Measurements from ENCODE around the gene SLC2A2. TPM values are rescaled to one million over a fixed set of nuclear protein-coding genes. Genes with fewer than 3 reads are reported as not detected.
A peak's percentile ranks its signal among the peaks of the same experiment; 100 is the strongest.
"Not testable (repeated sequence)": the region's sequence is repeated elsewhere in the genome, so short reads cannot be mapped to it uniquely, and the experiment has no call there.

SLC2A2 gene
- total and polyA plus RNA-seq, 4 donors, result 160 to 506 (median 321) TPM

- H3K36me3 ChIP-seq (ENCODE audit: control insufficient read depth in 4 of 4, insufficient read depth in 3 of 4, low read depth in 1 of 4, low read length in 3 of 4), result no peaks in the 10 kb centered on the region
- no peak overlapping the region for H3K27ac ChIP-seq (ENCODE audit: low read depth in 1 of 2, low read length in 2 of 2)
- H3K4me3 ChIP-seq (ENCODE audit: low read depth in 1 of 3, low read length in 3 of 3), result no peak overlapping the region
- DNase-seq (ENCODE audit: low spot score), result no peak
- no peak overlapping the region for H3K9ac ChIP-seq (ENCODE audit: low read depth in 1 of 2, low read length in 2 of 2)
- 85% methylated on average over 9 of the region's 9 CpGs for WGBS
- peaks cover 0 to 13% (median 3%) of the 10 kb centered on the region in 4 donors for H3K4me1 ChIP-seq (ENCODE audit: control insufficient read depth in 4 of 4, insufficient read depth in 4 of 4, low read length in 3 of 4)
- no peaks in the 10 kb centered on the region for H3K27me3 ChIP-seq (ENCODE audit: control insufficient read depth in 4 of 4, insufficient read depth in 4 of 4, low read length in 3 of 4)
- TF ChIP-seq GABPA (IDR thresholded peaks at IDR 0.05 in 1 of 2, conservative IDR thresholded peaks at IDR 0.05 in 1 of 2), result no peak
- TF ChIP-seq CTCF (IDR thresholded peaks at IDR 0.05; ENCODE audit: low read depth, low read length, missing input control), result no peak
- TF ChIP-seq NR2F2 (IDR thresholded peaks at IDR 0.05), result no peak
- TF ChIP-seq JUND (IDR thresholded peaks at IDR 0.05), result no peak
- TF ChIP-seq FOXA2 (IDR thresholded peaks at IDR 0.05), result no peak
- TF ChIP-seq TAF1 (conservative IDR thresholded peaks at IDR 0.05), result no peak
- no peaks in the 10 kb centered on the region for H3K9me3 ChIP-seq (ENCODE audit: control insufficient read depth in 4 of 4, low read length in 3 of 4)
Observed at GRCh38 chr3:170974872-170975271, 51.6 kb downstream of the SLC2A2 start.

GRCh38 chr3:170972917-170973316 lies 53.6 kb downstream of the SLC2A2 start:
- H3K4me1 ChIP-seq (ENCODE audit: control insufficient read depth in 4 of 4, insufficient read depth in 4 of 4, low read length in 3 of 4), result peaks cover 0 to 13% (median 4%) of the 10 kb centered on the region in 4 donors
- not testable (repeated sequence) for H3K27ac ChIP-seq (ENCODE audit: low read depth in 1 of 2, low read length in 2 of 2); H3K9me3 ChIP-seq (ENCODE audit: control insufficient read depth in 4 of 4, low read length in 3 of 4); H3K36me3 ChIP-seq (ENCODE audit: control insufficient read depth in 4 of 4, insufficient read depth in 3 of 4, low read depth in 1 of 4, low read length in 3 of 4); H3K4me3 ChIP-seq (ENCODE audit: low read depth in 1 of 3, low read length in 3 of 3); DNase-seq (ENCODE audit: low spot score); H3K27me3 ChIP-seq (ENCODE audit: control insufficient read depth in 4 of 4, insufficient read depth in 4 of 4, low read length in 3 of 4); H3K9ac ChIP-seq (ENCODE audit: low read depth in 1 of 2, low read length in 2 of 2)
- peak in 1 of 2 donors; percentile 46 for TF ChIP-seq RXRA (IDR thresholded peaks at IDR 0.05)
- TF ChIP-seq JUND (IDR thresholded peaks at IDR 0.05), result peak in 1 of 2 donors; percentile 29
- TF ChIP-seq HNF4A (conservative IDR thresholded peaks at IDR 0.05), result peak; percentile 63 to 71
- peak; percentile 32 for TF ChIP-seq FOXA2 (IDR thresholded peaks at IDR 0.05)
- peak in 1 of 2 donors; percentile 8 for TF ChIP-seq RAD21 (IDR thresholded peaks at IDR 0.05)

- no peaks in the 10 kb centered on the region for H3K9me3 ChIP-seq (ENCODE audit: control insufficient read depth in 4 of 4, low read length in 3 of 4)
- no peak overlapping the region for H3K4me3 ChIP-seq (ENCODE audit: low read depth in 1 of 3, low read length in 3 of 3)
- TF ChIP-seq ATF3 (IDR thresholded peaks at IDR 0.05), result no peak
- no peak for TF ChIP-seq MAX (IDR thresholded peaks at IDR 0.05)
- no peak for TF ChIP-seq GABPA (IDR thresholded peaks at IDR 0.05 in 1 of 2, conservative IDR thresholded peaks at IDR 0.05 in 1 of 2)
- peak; percentile 13 for TF ChIP-seq REST (IDR thresholded peaks at IDR 0.05)
- no peak for TF ChIP-seq FOXA1 (IDR thresholded peaks at IDR 0.05)
- no peak for TF ChIP-seq CTCF (IDR thresholded peaks at IDR 0.05; ENCODE audit: low read depth, low read length, missing input control)
- no peak for TF ChIP-seq ZBTB33 (IDR thresholded peaks at IDR 0.05)
- TF ChIP-seq SP1 (IDR thresholded peaks at IDR 0.05), result no peak
- TF ChIP-seq FOXA2 (IDR thresholded peaks at IDR 0.05), result peak; percentile 49
- TF ChIP-seq TAF1 (conservative IDR thresholded peaks at IDR 0.05), result no peak
- peak in 1 of 2 donors; percentile 18 for TF ChIP-seq RXRA (IDR thresholded peaks at IDR 0.05)
- no peak for TF ChIP-seq EGR1 (IDR thresholded peaks at IDR 0.05; ENCODE audit: low read depth in 2 of 2)
- TF ChIP-seq NR2F2 (IDR thresholded peaks at IDR 0.05), result peak; percentile 24
- no peak for TF ChIP-seq JUND (IDR thresholded peaks at IDR 0.05)
- TF ChIP-seq YY1 (IDR thresholded peaks at IDR 0.05), result peak; percentile 53
- TF ChIP-seq RAD21 (IDR thresholded peaks at IDR 0.05), result peak; percentile 22 to 36
- TF ChIP-seq HNF4A (conservative IDR thresholded peaks at IDR 0.05), result peak in 1 of 2 donors; percentile 66
Observed at GRCh38 chr3:170967126-170967525, 59.4 kb downstream of the SLC2A2 start.

More at GRCh38 chr3:170967126-170967525, 59.4 kb downstream of the SLC2A2 start:
- DNase-seq (ENCODE audit: low spot score), result no peak
- peak overlapping the region; percentile 67 to 87 for H3K27ac ChIP-seq (ENCODE audit: low read depth in 1 of 2, low read length in 2 of 2)
- no peaks in the 10 kb centered on the region for H3K27me3 ChIP-seq (ENCODE audit: control insufficient read depth in 4 of 4, insufficient read depth in 4 of 4, low read length in 3 of 4)
- H3K36me3 ChIP-seq (ENCODE audit: control insufficient read depth in 4 of 4, insufficient read depth in 3 of 4, low read depth in 1 of 4, low read length in 3 of 4), result no peaks in the 10 kb centered on the region
- no peak overlapping the region for H3K9ac ChIP-seq (ENCODE audit: low read depth in 1 of 2, low read length in 2 of 2)
- WGBS, result 23% methylated on average over 1 of the region's 1 CpG
- peaks cover 5 to 42% (median 33%) of the 10 kb centered on the region in 4 donors for H3K4me1 ChIP-seq (ENCODE audit: control insufficient read depth in 4 of 4, insufficient read depth in 4 of 4, low read length in 3 of 4)

All from liver (tissue), 9 donors.